BJ (cell line): ENCODE data around the gene CEP41. TPM values are rescaled to one million over a fixed set of nuclear protein-coding genes. Genes with fewer than 3 reads are reported as not detected.

Experiments used
- CTCF ChIA-PET: fragments of 350-600 bp; formaldehyde crosslinking; extraction: SDS; loops from one replicate; lab custom pipeline; 2021; ENCODE audit warnings: antibody characterized with exemption, inconsistent platforms; lab: Yijun Ruan, JAX
- POLR2A ChIA-PET: fragments of 300-600 bp; sonication (Branson Sonifier 250); formaldehyde crosslinking; extraction: SDS; loops from one replicate; lab custom pipeline; 2021; ENCODE audit warnings: antibody characterized with exemption; lab: Charles Lee
- DNase-seq: peaks from one replicate; pipeline ENCODE4 v3.0.0-alpha.2; 2011; ENCODE audit warnings: low read depth
- H3K27me3 ChIP-seq: 2 replicates; pipeline ENCODE4 v1.6.0; 2011; ENCODE audit warnings: low read length; ENCODE audit not compliant: control insufficient read depth, insufficient read depth
- H3K36me3 ChIP-seq: 2 replicates; pipeline ENCODE4 v1.5.1; 2011; ENCODE audit warnings: low read length; ENCODE audit not compliant: control insufficient read depth, insufficient read depth
- H3K4me3 ChIP-seq: 2 replicates; pipeline ENCODE4 v1.5.1; 2011; ENCODE audit warnings: low read depth, mild to moderate bottlenecking, control low read depth, low read length
- polyA plus RNA-seq: library from polyadenylated mRNA; depleted of rRNA; stranded (reverse); fragments of >200 nt; gene quantifications from 2 replicates; pipeline ENCODE4 v1.2.3, GENCODE V29; 2011
- TF ChIP-seq, protein P1 (sequence below): IDR thresholded peaks from 2 replicates; pipeline ENCODE4 v1.5.1; 2011; ENCODE audit warnings: low read depth, mild to moderate bottlenecking, control low read depth, inconsistent platforms, low read length, moderate library complexity; ENCODE audit not compliant: insufficient read depth

CEP41 gene
- polyA plus RNA-seq, 1 experiment: 24.5 TPM

DNA sequence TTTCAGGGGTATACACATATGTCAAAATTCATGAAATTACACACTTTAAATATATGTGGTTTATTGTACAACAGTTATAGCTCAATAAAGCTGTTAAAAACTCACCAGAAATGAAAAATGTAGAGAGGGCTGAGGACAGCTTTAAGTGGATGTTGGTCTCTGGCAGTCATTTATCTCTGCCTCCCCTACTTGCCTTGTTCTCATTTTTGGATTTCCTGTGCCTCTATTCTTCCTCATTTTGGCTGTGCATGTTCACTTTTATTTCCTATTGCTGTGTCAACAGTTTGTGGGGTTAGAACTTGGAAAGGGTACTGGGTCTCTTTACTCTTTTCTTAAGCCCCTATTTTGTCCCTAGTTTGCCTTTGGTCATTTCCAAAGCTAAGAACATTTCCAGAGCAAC is 32.5 kb upstream of the CEP41 start:
- DNase-seq: no peak
- H3K36me3 ChIP-seq: no peaks in the 10 kb centered on the region
- POLR2A ChIA-PET: no interaction called here
- H3K4me3 ChIP-seq: no peak overlapping the region
- TF ChIP-seq, protein P1, sequence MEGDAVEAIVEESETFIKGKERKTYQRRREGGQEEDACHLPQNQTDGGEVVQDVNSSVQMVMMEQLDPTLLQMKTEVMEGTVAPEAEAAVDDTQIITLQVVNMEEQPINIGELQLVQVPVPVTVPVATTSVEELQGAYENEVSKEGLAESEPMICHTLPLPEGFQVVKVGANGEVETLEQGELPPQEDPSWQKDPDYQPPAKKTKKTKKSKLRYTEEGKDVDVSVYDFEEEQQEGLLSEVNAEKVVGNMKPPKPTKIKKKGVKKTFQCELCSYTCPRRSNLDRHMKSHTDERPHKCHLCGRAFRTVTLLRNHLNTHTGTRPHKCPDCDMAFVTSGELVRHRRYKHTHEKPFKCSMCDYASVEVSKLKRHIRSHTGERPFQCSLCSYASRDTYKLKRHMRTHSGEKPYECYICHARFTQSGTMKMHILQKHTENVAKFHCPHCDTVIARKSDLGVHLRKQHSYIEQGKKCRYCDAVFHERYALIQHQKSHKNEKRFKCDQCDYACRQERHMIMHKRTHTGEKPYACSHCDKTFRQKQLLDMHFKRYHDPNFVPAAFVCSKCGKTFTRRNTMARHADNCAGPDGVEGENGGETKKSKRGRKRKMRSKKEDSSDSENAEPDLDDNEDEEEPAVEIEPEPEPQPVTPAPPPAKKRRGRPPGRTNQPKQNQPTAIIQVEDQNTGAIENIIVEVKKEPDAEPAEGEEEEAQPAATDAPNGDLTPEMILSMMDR: no peak
- CTCF ChIA-PET: interaction anchor here (0.8 to 1.0 kb wide), 2 partner anchors 10 to 12 kb away, joined by 3 read pairs; no protein-coding TSS in a partner anchor
- peaks cover 6% of the 10 kb centered on the region; the same call in 1 of the 2 replicates for H3K27me3 ChIP-seq

DNA sequence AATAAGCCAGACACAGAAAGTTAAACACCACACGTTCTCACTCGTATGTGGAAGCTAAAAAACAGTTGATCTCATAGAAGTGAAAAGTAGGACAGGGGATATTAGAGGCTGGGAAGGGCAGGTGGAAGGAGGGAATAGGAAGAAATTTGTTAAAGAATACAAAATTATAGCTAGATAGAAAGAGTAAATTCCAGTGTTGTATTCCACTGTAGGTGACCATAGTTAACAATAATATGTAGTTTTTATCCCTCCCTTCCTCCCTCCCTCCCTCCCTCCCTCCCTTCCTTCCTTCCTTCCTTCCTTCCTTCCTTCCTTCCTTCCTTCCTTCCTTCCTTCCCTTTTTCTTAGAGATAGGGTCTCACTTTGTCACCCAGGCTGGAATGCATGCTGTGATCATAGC is 31.2 kb upstream of the CEP41 start:
- Histone ChIP-seq H3K4me3 (no peak overlapping the region), H3K36me3 (no peaks in the 10 kb centered on the region), H3K27me3 (peaks cover 6% of the 10 kb centered on the region; the same call in 1 of the 2 replicates)
- no peak for DNase-seq
- POLR2A ChIA-PET: no interaction called here
- TF ChIP-seq, protein P1: no peak
- CTCF ChIA-PET: interaction anchor here (0.7 kb wide), 1 partner anchor 110 kb away, joined by 3 read pairs; no protein-coding TSS in a partner anchor

DNA sequence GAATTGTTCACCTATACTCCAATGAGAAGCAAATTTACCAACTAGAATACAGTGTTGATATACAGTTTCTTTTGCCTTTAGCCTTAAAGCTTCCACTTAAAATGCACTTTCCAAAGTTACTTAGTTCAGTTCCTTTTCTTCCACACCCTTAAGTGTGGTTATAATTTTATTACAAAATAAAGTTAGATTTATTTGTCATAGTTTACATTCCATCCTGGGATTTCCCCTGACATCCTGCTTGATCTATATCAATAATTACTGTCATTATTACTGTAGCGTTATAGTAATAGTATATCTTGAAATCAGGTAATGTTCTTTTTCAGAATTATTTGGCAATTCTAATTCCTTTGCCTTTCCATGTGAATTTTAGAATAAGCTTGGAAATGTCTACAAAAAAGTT is 27.8 kb upstream of the CEP41 start:
- H3K36me3 ChIP-seq: no peaks in the 10 kb centered on the region
- DNase-seq: no peak
- POLR2A ChIA-PET: no interaction called here

DNA sequence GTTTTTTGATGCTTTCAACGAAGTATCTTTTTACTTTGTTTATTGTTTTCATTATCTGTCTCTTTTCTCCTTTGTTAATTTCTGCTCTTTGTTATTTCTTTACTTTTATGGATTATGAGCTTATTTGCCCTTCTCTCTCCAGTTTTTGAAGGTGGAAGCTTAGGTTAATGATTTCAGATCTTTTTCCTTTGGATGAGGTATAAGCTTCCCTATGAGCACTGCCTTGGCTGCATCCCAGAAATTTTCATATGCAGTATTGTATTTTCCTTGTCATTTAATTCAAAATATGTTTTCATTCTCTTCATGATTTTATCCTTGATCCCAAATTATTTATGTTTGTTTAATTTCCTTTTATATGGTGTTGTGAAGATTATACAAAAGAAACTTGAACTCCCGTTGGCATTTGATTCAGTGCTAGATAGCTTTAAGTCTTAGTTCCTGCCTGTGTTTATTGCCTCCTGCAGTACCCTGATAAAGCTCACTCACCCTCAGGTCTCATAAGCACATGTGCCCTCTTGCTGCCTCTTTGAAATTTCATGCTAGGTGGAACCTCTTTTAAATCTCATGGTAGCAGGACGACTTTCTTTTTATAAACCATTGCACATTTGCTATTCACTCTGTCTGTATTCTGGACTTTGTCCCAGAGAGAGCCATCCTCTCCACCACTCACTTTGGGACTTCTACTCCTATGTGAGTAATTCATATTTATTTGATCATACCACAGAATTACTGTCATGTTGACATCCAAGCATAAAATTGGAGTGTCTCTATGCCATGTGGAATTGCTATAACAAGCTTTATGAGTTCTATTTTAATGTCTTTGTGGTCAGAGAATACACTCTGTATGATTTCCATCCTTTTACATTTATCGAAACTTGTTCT is 23.0 kb upstream of the CEP41 start:
- no peak for DNase-seq
- ChIA-PET POLR2A (no interaction called here), CTCF (interaction anchor here (1.6 to 1.8 kb wide), 2 partner anchors 10 to 11 kb away, joined by 5 to 6 read pairs; no protein-coding TSS in a partner anchor)
- Histone ChIP-seq H3K27me3 (no peaks in the 10 kb centered on the region), H3K4me3 (no peak overlapping the region), H3K36me3 (no peaks in the 10 kb centered on the region)
- TF ChIP-seq, protein P1: no peak

More for the DNA sequence above, 27.8 kb upstream of the CEP41 start:
- H3K27me3 ChIP-seq: no peaks in the 10 kb centered on the region
- TF ChIP-seq, protein P1: no peak
- H3K4me3 ChIP-seq: no peak overlapping the region
- CTCF ChIA-PET: no interaction called here

DNA sequence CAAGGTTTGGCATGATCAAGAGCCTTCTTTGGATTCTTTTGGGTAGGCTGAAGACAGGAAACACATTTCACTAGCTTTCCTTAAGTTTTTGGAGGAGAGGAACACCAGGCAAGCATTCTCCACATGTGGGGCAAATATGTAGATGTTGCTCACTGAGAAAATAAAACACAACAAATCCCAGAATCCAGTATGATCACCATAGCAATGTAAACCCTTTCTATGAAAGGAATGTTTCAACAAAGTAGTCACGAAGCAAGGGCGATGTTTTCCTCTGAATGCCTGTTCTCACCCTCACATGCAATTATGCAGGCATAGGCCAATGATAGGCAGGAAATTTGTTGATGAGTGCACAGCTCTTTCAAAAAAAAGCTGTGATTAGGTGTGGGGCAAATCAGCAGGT is 20.5 kb upstream of the CEP41 start:
- ChIA-PET POLR2A (interaction anchor here (0.8 kb wide), 1 partner anchor 69 kb away, joined by 5 read pairs; no protein-coding TSS in a partner anchor), CTCF (no interaction called here)
- H3K36me3 ChIP-seq: no peaks in the 10 kb centered on the region
- H3K27me3 ChIP-seq: no peaks in the 10 kb centered on the region
- peak; percentile 48 for DNase-seq
- TF ChIP-seq, protein P1: no peak
- no peak overlapping the region for H3K4me3 ChIP-seq
